Cardiac muscle cell (in vitro differentiated cells and primary cell): ENCODE measurements around the gene DNPEP. TPM values are rescaled to one million over a fixed set of nuclear protein-coding genes. Genes with fewer than 3 reads are reported as not detected.

Source experiments
- DNase-seq, 2 donors: peaks; one replicate each; pipeline versions ENCODE4 v3.0.0 to v3.0.0-alpha.2; 2010 to 2017; ENCODE audit warnings: low read depth in 1 of 2, low spot score in 1 of 2
- H3K27ac ChIP-seq: fragments of 200-600 bp; sonication (generic); 2 replicates; pipeline ENCODE4 v1.5.1; 2016
- H3K27me3 ChIP-seq: fragments of 200-600 bp; sonication (generic); 2 replicates; pipeline ENCODE4 v1.6.0; 2016; ENCODE audit warnings: control low read depth
- H3K36me3 ChIP-seq: fragments of 200-600 bp; sonication (generic); 2 replicates; pipeline ENCODE4 v1.5.1; 2016; ENCODE audit warnings: control low read depth
- H3K4me1 ChIP-seq: fragments of 200-600 bp; sonication (generic); 2 replicates; pipeline ENCODE4 v1.8.1; 2017; ENCODE audit warnings: low read depth, mild to moderate bottlenecking, mixed run types
- H3K4me3 ChIP-seq: fragments of 200-600 bp; sonication (generic); 2 replicates; pipeline ENCODE4 v1.5.1; 2016; ENCODE audit warnings: mild to moderate bottlenecking
- H3K9me3 ChIP-seq: fragments of 200-600 bp; sonication (generic); 2 replicates; pipeline ENCODE4 v1.5.1; 2017; ENCODE audit warnings: low read depth, mild to moderate bottlenecking, control low read depth
- polyA plus RNA-seq: library from polyadenylated mRNA; unstranded; fragments of >200 nt; fragmentation: Nextera tagmentation; extraction: Ambion mirVana; gene quantifications from 2 replicates; pipeline ENCODE4 v1.2.1, GENCODE V29; 2016
- total RNA-seq: library from RNA; depleted of rRNA; stranded (reverse); fragments of >200 nt; gene quantifications from 2 replicates; pipeline ENCODE4 v1.2.3, GENCODE V29; 2016
- TF ChIP-seq, protein P1 (sequence below): IDR thresholded peaks from 2 replicates; pipeline ENCODE4 v1.5.1; 2012; ENCODE audit warnings: low read depth, mild to moderate bottlenecking, low read length

The DNPEP gene
- total and polyA plus RNA-seq, 2 experiments from 2014 or later = 67.2 to 117 TPM

DNA sequence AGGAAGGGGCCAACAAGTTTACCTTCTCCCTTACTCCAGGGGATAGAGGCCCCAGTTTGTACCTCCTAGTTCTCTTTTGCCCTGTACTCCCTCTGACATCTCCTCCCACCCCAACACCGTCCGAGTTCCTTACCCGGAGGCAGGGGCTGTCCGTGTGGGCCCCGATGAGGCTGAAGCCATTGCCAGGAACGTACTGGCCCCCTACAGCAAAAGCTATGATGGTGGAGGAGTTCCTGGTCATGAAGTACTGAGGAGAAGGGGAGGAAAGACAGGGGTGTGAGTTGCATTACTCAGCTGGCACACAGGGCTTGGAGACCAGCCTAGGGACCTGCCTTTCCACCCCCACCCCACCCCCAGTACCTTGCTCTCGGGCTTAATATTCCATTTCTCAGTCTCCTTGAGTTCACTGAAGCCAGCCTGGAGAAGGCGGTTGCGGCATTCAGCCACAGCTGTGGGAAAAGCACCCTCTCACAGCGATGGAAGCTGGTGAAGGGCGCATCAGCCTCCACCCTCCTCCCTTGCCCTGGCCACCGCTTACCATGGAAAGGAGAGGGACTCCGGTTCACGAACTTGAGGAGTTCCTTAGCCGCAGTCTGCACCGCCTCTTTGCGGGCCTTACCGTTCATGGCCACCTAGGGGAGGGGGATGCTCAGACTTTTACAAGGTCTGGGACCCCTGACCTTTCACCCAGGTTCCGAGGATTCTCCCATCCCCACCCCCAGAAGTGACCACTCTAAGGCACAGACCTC lies 1.0 kb downstream of the DNPEP start:
- H3K4me1 ChIP-seq = peaks cover 8% of the 10 kb centered on the region
- H3K27me3 ChIP-seq = no peaks in the 10 kb centered on the region
- DNase-seq = no peak
- no peaks in the 10 kb centered on the region for H3K9me3 ChIP-seq
- TF ChIP-seq, protein P1, sequence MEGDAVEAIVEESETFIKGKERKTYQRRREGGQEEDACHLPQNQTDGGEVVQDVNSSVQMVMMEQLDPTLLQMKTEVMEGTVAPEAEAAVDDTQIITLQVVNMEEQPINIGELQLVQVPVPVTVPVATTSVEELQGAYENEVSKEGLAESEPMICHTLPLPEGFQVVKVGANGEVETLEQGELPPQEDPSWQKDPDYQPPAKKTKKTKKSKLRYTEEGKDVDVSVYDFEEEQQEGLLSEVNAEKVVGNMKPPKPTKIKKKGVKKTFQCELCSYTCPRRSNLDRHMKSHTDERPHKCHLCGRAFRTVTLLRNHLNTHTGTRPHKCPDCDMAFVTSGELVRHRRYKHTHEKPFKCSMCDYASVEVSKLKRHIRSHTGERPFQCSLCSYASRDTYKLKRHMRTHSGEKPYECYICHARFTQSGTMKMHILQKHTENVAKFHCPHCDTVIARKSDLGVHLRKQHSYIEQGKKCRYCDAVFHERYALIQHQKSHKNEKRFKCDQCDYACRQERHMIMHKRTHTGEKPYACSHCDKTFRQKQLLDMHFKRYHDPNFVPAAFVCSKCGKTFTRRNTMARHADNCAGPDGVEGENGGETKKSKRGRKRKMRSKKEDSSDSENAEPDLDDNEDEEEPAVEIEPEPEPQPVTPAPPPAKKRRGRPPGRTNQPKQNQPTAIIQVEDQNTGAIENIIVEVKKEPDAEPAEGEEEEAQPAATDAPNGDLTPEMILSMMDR = no peak
- H3K4me3 ChIP-seq = peak overlapping the region; percentile 70
- H3K27ac ChIP-seq = peak overlapping the region; percentile 87
- peaks cover 13% of the 10 kb centered on the region for H3K36me3 ChIP-seq

DNA sequence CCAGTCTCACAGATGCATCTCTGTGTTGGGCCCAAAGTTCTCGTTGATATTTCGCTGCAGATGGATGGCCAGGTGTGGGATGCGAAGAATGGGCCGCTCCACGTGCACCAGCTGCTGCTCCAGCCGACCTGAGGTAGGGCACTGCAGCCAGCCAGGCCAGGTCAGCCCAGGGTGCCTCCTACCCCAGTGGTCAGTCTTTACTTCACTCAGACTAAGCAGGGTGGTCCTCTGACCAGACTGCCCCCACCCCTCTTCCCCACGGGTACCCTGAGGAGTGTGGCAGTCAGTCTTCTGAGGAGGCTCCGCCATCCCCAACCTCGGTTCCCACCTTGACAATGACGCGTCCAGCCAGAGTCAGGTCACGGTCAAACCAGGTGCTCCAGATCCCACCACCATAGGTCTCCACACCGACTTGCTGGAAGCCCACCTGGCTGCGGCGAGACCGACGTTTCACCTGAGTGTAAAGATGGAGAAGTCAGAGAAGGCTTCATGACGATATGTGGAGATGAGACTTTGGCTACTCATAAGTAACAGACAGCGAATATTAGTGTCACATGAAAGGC lies 1.7 kb downstream of the DNPEP start:
- H3K4me1 ChIP-seq = peaks cover 8% of the 10 kb centered on the region
- H3K27ac ChIP-seq = no peak overlapping the region
- H3K9me3 ChIP-seq = no peaks in the 10 kb centered on the region
- TF ChIP-seq, protein P1 = no peak
- H3K4me3 ChIP-seq = no peak overlapping the region
- peaks cover 13% of the 10 kb centered on the region for H3K36me3 ChIP-seq
- DNase-seq = no peak
- H3K27me3 ChIP-seq = no peaks in the 10 kb centered on the region

DNA sequence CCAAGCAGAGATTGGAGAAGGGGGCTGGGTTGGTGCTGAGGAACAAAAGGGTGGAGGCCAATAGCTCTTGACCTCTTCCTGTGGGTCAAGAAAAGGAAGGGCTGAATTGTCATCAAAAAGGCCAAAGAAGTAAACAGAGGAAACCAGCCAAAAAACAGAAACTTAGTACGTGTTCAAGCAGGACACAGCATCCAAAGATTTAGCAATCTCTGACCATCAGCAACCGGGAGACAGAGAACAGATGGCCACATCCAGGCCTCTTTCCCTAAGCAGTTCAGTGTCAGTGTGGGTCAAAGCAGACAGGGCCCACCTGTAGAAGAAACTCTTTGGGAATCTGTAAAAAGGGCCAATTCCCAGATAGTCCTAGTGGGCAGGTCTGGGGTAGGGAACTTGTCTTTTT lies 2.9 kb downstream of the DNPEP start:
- Histone ChIP-seq H3K4me1 (peaks cover 8% of the 10 kb centered on the region), H3K4me3 (no peak overlapping the region), H3K36me3 (peaks cover 13% of the 10 kb centered on the region), H3K27ac (no peak overlapping the region), H3K9me3 (no peaks in the 10 kb centered on the region), H3K27me3 (no peaks in the 10 kb centered on the region)
- TF ChIP-seq, protein P1 = no peak
- peak in 1 of 2 donors; percentile 23 for DNase-seq

DNA sequence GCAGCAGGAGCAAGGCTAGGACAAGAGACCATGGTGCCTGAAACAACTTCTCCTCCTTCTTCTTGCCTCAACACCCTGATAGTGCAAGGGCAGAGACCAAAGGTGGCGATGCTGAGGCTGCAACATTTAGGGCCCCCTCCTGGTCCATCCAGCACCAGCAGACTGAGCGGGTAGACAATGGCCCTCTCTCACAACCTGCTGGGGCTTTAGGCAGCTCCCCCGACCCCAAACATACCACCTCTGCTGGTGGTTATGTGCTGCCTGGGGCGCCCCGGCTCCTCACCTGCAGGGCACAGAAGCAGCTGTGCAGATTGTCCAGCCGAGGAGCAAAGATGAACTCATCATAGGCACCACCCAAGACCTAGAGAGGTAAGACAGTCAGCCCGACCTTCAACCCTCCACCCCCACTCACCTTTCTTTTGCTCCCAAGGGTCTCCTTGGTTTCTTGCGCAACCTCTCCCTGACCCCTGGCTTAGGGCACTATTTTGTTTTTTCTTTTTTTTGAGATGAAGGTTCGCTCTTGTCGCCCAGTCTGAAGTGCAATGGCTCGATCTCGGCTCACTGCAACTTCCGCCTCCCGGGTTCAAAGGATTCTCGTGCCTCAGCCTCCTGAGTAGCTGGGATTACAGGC lies 3.5 kb downstream of the DNPEP start:
- H3K27ac ChIP-seq = no peak overlapping the region
- H3K4me3 ChIP-seq = no peak overlapping the region
- no peaks in the 10 kb centered on the region for H3K9me3 ChIP-seq
- H3K36me3 ChIP-seq = peaks cover 13% of the 10 kb centered on the region
- no peaks in the 10 kb centered on the region for H3K27me3 ChIP-seq
- H3K4me1 ChIP-seq = peaks cover 8% of the 10 kb centered on the region
- DNase-seq = no peak
- TF ChIP-seq, protein P1 = no peak

DNA sequence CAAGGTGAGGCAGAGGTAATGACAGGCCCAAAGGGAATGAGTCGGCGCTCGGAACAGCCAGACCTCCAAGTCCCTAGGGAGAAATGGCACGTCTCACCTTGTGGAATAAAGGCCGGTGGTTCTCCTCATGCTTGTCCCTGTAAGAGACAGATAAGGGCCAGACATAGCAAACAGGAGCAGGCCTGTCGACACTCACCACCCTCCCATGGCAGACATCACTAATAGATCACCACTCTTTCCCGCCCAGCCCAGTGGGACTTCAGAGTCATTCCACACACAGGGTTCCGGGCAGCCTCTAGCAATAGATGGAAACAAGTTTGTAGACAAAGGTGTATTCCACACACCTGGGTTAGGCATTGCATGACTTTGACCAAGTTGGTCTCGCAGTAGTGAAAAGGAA lies 6.3 kb downstream of the DNPEP start:
- Histone ChIP-seq H3K4me1 (peaks cover 1% of the 10 kb centered on the region), H3K27ac (peak overlapping the region; percentile 39), H3K9me3 (no peaks in the 10 kb centered on the region), H3K27me3 (no peaks in the 10 kb centered on the region), H3K4me3 (no peak overlapping the region), H3K36me3 (peaks cover 13% of the 10 kb centered on the region)
- TF ChIP-seq, protein P1 = no peak
- DNase-seq = peak in 1 of 2 donors; percentile 43
